Neural cell (in vitro differentiated cells): ENCODE results near the gene CCDC88C. TPM values are rescaled to one million over a fixed set of nuclear protein-coding genes. Genes with fewer than 3 reads are reported as not detected.

ENCODE experiments used
- H2AFZ ChIP-seq: fragments of 200-600, 300-800 bp; sonication (generic), shearing (Covaris generic); 2 replicates; pipeline ENCODE4 v1.6.0; 2014; ENCODE audit warnings: low read depth, mild to moderate bottlenecking, antibody characterized with exemption, low read length, moderate library complexity
- H3F3A ChIP-seq: fragments of 200-600 bp; shearing (Covaris generic); 2 replicates; pipeline ENCODE4 v1.6.1; 2016; ENCODE audit warnings: mild to moderate bottlenecking, moderate library complexity, mixed read lengths, antibody characterized with exemption, low read length; ENCODE audit not compliant: insufficient read depth, poor library complexity, severe bottlenecking
- H3K27ac ChIP-seq: fragments of 200-600, 300-800 bp; sonication (generic), shearing (Covaris generic); 2 replicates; pipeline ENCODE4 v1.5.1; 2014; ENCODE audit warnings: mild to moderate bottlenecking, low read length, moderate library complexity
- H3K27me3 ChIP-seq: fragments of 300-800, 200-600 bp; sonication (generic), shearing (Covaris generic); 2 replicates; pipeline ENCODE4 v1.6.0; 2014; ENCODE audit warnings: mild to moderate bottlenecking, low read depth, low read length, moderate library complexity; ENCODE audit not compliant: insufficient read depth
- H3K36me3 ChIP-seq: fragments of 300-800, 200-600 bp; sonication (generic), shearing (Covaris generic); 2 replicates; pipeline ENCODE4 v1.5.1; 2014; ENCODE audit warnings: mild to moderate bottlenecking, antibody characterized with exemption, low read length, moderate library complexity; ENCODE audit not compliant: insufficient read depth
- H3K4me2 ChIP-seq: fragments of 300-800, 200-600 bp; sonication (generic), shearing (Covaris generic); 2 replicates; pipeline ENCODE4 v1.6.0; 2014; ENCODE audit warnings: mild to moderate bottlenecking, low read length
- H3K4me3 ChIP-seq: fragments of 300-800, 200-600 bp; sonication (generic), shearing (Covaris generic); 2 replicates; pipeline ENCODE4 v1.5.1; 2014; ENCODE audit warnings: mild to moderate bottlenecking, low read length, moderate library complexity
- H3K79me2 ChIP-seq: fragments of 200-600 bp; shearing (Covaris generic); replicated peaks from 2 replicates; pipeline ENCODE4 v1.6.0; 2014; ENCODE audit warnings: mild to moderate bottlenecking, low read length, moderate library complexity; ENCODE audit not compliant: insufficient read depth
- H3K9ac ChIP-seq: fragments of 300-800, 200-600 bp; sonication (generic), shearing (Covaris generic); 2 replicates; pipeline ENCODE4 v1.6.1; 2016; ENCODE audit warnings: mild to moderate bottlenecking, low read length, mixed read lengths
- H3K9me2 ChIP-seq: fragments of 200-600 bp; shearing (Covaris generic); 2 replicates; pipeline ENCODE4 v1.6.1; 2016; ENCODE audit warnings: mild to moderate bottlenecking, low read length, mixed read lengths; ENCODE audit not compliant: insufficient read depth
- H3K9me3 ChIP-seq: fragments of 200-600, 300-800 bp; sonication (generic), shearing (Covaris generic); 2 replicates; pipeline ENCODE4 v1.6.1; 2016; ENCODE audit warnings: mild to moderate bottlenecking, mixed run types, low read length, moderate library complexity, mixed read lengths
- H4K20me1 ChIP-seq: fragments of 200-600 bp; shearing (Covaris generic); 2 replicates; pipeline ENCODE4 v1.6.1; 2016; ENCODE audit warnings: mild to moderate bottlenecking, mixed run types; ENCODE audit not compliant: insufficient read depth
- EP300 ChIP-seq: fragments of 450-650 bp; conservative IDR thresholded peaks from 2 replicates; pipeline ENCODE4 v1.6.1; 2014; ENCODE audit warnings: antibody characterized with exemption, mild to moderate bottlenecking, moderate library complexity; ENCODE audit not compliant: poor library complexity, severe bottlenecking
- EZH2 ChIP-seq: fragments of 200-600, 300-800 bp; shearing (Covaris generic), sonication (generic); IDR thresholded peaks from 2 replicates; pipeline ENCODE4 v1.6.1; 2014; ENCODE audit warnings: antibody characterized with exemption, low read length, borderline replicate concordance, mild to moderate bottlenecking; ENCODE audit not compliant: insufficient read depth, poor library complexity, severe bottlenecking
- MXI1 ChIP-seq: fragments of 450-650 bp; conservative IDR thresholded peaks from 2 replicates; pipeline ENCODE4 v1.6.1; 2014; ENCODE audit warnings: antibody characterized with exemption, mild to moderate bottlenecking; ENCODE audit not compliant: poor library complexity, severe bottlenecking
- POLR2AphosphoS5 ChIP-seq: IDR thresholded peaks from 2 replicates; pipeline ENCODE4 v1.6.1; 2012
- RAD21 ChIP-seq: fragments of 450-650 bp; conservative IDR thresholded peaks from 2 replicates; pipeline ENCODE4 v1.6.1; 2014; ENCODE audit warnings: antibody characterized with exemption, mild to moderate bottlenecking, moderate library complexity
- SMC3 ChIP-seq: fragments of 450-650 bp; conservative IDR thresholded peaks from 2 replicates; pipeline ENCODE4 v1.6.1; 2014; ENCODE audit warnings: antibody characterized with exemption, mild to moderate bottlenecking, moderate library complexity; ENCODE audit not compliant: poor library complexity
- TAF1 ChIP-seq: IDR thresholded peaks from 2 replicates; pipeline ENCODE4 v1.6.1; 2012; ENCODE audit warnings: low read depth
- polyA plus RNA-seq: library from polyadenylated mRNA; depleted of rRNA; stranded (reverse); fragments of >200 nt; gene quantifications from 2 replicates; pipeline ENCODE4 v1.2.3, GENCODE V29; 2014
- TF ChIP-seq, protein P1 (sequence below): IDR thresholded peaks from 2 replicates; pipeline ENCODE4 v1.6.1; 2012; ENCODE audit warnings: borderline replicate concordance
- TF ChIP-seq, protein P2 (sequence below): fragments of 450-650 bp; IDR thresholded peaks from 2 replicates; pipeline ENCODE4 v1.5.1; 2014; ENCODE audit warnings: antibody characterized with exemption, mild to moderate bottlenecking, moderate library complexity; ENCODE audit not compliant: poor library complexity, severe bottlenecking

The CCDC88C gene
- polyA plus RNA-seq, 1 donor from 2014 or later, result 20.1 TPM

DNA sequence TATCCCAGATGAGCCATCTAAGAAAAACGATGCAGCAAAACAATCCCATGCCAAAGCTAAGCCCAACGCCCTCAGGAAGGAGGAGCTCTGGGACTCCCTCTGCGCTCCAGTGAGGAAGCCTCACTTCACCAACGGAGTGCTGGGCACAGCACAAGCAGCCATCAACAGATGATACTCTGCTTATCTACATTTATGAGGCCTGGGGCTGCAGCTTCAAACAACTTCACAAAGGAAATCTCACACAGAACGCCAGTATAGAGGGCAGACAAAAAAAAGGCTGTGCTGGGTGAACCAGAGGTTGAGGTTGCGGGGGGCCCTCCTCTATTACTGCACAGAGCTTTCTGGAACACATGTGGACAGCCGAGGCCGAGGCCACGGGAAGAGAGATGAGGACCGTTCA lies 138.3 kb downstream of the CCDC88C start:
- Histone ChIP-seq H3K36me3 (peaks cover 12% of the 10 kb centered on the region), H3K27ac (no peak overlapping the region), H3F3A (no peaks in the 10 kb centered on the region), H4K20me1 (no peaks in the 10 kb centered on the region), H3K4me3 (no peak overlapping the region), H3K9me3 (no peaks in the 10 kb centered on the region), H3K4me2 (no peak overlapping the region), H3K9ac (no peak overlapping the region), H3K9me2 (no peaks in the 10 kb centered on the region), H2AFZ (no peak overlapping the region), H3K27me3 (no peaks in the 10 kb centered on the region), H3K79me2 (no peaks in the 10 kb centered on the region)
- TF ChIP-seq, protein P1, sequence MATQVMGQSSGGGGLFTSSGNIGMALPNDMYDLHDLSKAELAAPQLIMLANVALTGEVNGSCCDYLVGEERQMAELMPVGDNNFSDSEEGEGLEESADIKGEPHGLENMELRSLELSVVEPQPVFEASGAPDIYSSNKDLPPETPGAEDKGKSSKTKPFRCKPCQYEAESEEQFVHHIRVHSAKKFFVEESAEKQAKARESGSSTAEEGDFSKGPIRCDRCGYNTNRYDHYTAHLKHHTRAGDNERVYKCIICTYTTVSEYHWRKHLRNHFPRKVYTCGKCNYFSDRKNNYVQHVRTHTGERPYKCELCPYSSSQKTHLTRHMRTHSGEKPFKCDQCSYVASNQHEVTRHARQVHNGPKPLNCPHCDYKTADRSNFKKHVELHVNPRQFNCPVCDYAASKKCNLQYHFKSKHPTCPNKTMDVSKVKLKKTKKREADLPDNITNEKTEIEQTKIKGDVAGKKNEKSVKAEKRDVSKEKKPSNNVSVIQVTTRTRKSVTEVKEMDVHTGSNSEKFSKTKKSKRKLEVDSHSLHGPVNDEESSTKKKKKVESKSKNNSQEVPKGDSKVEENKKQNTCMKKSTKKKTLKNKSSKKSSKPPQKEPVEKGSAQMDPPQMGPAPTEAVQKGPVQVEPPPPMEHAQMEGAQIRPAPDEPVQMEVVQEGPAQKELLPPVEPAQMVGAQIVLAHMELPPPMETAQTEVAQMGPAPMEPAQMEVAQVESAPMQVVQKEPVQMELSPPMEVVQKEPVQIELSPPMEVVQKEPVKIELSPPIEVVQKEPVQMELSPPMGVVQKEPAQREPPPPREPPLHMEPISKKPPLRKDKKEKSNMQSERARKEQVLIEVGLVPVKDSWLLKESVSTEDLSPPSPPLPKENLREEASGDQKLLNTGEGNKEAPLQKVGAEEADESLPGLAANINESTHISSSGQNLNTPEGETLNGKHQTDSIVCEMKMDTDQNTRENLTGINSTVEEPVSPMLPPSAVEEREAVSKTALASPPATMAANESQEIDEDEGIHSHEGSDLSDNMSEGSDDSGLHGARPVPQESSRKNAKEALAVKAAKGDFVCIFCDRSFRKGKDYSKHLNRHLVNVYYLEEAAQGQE, result no peak
- TF ChIP-seq SMC3, result no peak
- no peak for TF ChIP-seq EP300
- TF ChIP-seq RAD21, result no peak
- no peak for TF ChIP-seq POLR2AphosphoS5
- TF ChIP-seq MXI1, result no peak
- no peak for TF ChIP-seq EZH2
- TF ChIP-seq, protein P2, sequence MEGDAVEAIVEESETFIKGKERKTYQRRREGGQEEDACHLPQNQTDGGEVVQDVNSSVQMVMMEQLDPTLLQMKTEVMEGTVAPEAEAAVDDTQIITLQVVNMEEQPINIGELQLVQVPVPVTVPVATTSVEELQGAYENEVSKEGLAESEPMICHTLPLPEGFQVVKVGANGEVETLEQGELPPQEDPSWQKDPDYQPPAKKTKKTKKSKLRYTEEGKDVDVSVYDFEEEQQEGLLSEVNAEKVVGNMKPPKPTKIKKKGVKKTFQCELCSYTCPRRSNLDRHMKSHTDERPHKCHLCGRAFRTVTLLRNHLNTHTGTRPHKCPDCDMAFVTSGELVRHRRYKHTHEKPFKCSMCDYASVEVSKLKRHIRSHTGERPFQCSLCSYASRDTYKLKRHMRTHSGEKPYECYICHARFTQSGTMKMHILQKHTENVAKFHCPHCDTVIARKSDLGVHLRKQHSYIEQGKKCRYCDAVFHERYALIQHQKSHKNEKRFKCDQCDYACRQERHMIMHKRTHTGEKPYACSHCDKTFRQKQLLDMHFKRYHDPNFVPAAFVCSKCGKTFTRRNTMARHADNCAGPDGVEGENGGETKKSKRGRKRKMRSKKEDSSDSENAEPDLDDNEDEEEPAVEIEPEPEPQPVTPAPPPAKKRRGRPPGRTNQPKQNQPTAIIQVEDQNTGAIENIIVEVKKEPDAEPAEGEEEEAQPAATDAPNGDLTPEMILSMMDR, result no peak
- no peak for TF ChIP-seq TAF1

DNA sequence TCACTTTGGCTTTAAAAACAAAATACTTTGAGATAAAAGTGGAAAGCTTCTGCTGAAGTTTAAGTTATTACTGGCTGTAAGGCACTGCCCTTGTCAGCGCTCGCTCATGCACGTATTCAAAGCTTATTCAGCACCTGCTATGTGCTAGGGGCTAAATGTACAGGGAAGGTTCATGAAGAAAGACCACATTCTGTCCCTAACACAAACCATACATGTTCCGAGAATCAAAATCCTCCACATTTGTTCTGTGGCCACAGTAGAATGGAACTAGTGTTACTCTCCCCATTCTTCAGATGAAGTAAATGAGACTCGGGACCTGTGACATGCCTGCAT lies 139.3 kb downstream of the CCDC88C start:
- Histone ChIP-seq H4K20me1 (no peaks in the 10 kb centered on the region), H2AFZ (no peak overlapping the region), H3K9me3 (no peaks in the 10 kb centered on the region), H3K27me3 (no peaks in the 10 kb centered on the region), H3K27ac (no peak overlapping the region), H3K9me2 (no peaks in the 10 kb centered on the region), H3K4me2 (no peak overlapping the region), H3K79me2 (no peaks in the 10 kb centered on the region), H3K9ac (no peak overlapping the region), H3F3A (no peaks in the 10 kb centered on the region), H3K36me3 (peaks cover 12% of the 10 kb centered on the region), H3K4me3 (no peak overlapping the region)
- TF ChIP-seq TAF1, result no peak
- TF ChIP-seq SMC3, result no peak
- no peak for TF ChIP-seq MXI1
